GM10248 (cell line): ENCODE results near the gene TNRC18.
"Not testable (repeated sequence)": the region's sequence is repeated elsewhere in the genome, so short reads cannot be mapped to it uniquely, and the experiment has no call there.

Source experiments
- CTCF ChIA-PET: fragments of 300-600 bp; sonication (Branson Sonifier 250); formaldehyde crosslinking; extraction: SDS; loops from one replicate; lab custom pipeline; 2021; ENCODE audit warnings: antibody characterized with exemption; lab: Yijun Ruan, JAX
- POLR2A ChIA-PET: fragments of 350-650 bp; sonication (Branson Sonifier 250); formaldehyde crosslinking; extraction: SDS; loops from one replicate; lab custom pipeline; 2020; ENCODE audit warnings: antibody characterized with exemption; lab: Yijun Ruan, JAX
- DNase-seq: peaks from one replicate; pipeline ENCODE4 v3.0.0; 2012; ENCODE audit errors: extremely low spot score
- CTCF ChIP-seq: IDR thresholded peaks from 2 replicates; pipeline ENCODE4 v1.5.1; 2012; ENCODE audit warnings: mild to moderate bottlenecking, low read depth; ENCODE audit errors: extremely low read depth, missing control alignments, control extremely low read depth

TNRC18 gene

DNA sequence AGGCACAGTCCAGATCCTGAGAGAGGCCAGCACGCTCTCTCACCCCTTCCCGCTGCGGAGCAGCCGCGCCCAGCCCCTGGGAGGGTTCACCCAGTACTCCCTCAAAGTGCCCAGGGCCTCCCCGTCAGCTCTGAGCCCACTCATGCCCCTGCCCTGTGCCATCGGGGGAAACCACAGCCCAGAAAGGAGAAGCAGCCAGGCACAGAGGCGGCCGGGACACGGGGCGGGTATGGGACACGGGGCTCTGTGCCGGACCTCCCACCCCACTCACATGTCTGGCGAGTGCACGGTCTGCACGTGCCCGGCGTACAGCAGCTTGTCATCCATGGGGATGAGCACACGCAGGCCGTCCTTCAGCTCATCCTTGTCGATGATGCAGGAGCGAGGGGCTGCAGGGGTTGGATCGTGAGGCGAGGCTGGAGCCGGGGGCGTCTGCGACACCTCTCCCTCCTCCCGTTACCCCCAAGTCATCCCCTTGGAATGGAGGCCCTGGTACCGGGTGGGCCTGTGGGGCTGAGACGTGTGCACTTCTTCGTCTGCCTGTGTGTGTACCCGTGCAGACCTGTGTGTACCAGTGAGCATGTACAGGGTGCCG, 102.7 kb downstream of the TNRC18 start:
- ChIA-PET POLR2A (no interaction called here), CTCF (no interaction called here)
- no peak for TF ChIP-seq CTCF
- DNase-seq, result no peak

DNA sequence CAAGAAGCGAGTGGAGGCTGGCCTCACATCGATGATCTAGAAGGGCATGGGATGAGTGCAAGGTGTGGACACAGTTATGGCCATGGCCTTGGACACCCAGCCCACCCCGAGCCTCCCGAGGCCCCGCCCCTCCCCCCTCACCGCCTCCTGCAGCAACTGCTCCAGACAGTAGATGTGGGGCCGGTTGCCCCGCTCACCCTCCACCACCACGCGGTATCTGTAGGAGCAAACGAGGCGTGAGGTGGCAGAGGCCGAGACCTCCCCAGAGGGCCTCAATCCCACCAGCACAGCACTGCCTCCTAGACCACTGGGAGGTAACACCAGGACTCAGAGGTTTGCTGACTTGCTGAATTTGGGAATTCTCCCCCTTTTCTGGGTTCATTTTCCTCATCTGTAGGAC, 103.2 kb downstream of the TNRC18 start:
- DNase-seq, result no peak
- no peak for TF ChIP-seq CTCF
- POLR2A ChIA-PET, result no interaction called here

GRCh38 chr7:5318613-5319012, 105.0 kb downstream of the TNRC18 start:
- DNase-seq, CTCF ChIA-PET, POLR2A ChIA-PET: not testable (repeated sequence)

More for the DNA sequence above, 103.2 kb downstream of the TNRC18 start:
- CTCF ChIA-PET, result no interaction called here

DNA sequence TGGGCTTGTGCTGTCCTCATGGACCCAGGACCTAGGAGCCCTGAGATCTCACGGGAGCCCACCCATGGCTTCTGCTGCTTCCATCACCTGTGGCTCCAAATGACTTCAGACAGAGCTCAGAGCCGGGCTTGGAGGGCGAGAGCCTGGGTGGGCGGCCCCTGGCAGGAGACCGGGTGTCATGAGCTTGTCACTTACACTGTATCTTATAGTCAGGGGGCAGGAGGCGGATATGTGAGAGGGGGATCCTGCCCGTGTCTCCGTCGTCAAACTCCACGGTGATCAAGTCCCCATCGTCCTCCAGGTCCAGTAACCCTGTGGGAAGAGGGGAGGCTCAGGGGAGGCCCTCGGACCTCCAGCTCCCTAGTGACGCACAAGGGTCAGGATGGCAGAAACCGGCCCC, 107.9 kb downstream of the TNRC18 start:
- DNase-seq, result no peak
- ChIA-PET CTCF (no interaction called here), POLR2A (no interaction called here)
- no peak for TF ChIP-seq CTCF

DNA sequence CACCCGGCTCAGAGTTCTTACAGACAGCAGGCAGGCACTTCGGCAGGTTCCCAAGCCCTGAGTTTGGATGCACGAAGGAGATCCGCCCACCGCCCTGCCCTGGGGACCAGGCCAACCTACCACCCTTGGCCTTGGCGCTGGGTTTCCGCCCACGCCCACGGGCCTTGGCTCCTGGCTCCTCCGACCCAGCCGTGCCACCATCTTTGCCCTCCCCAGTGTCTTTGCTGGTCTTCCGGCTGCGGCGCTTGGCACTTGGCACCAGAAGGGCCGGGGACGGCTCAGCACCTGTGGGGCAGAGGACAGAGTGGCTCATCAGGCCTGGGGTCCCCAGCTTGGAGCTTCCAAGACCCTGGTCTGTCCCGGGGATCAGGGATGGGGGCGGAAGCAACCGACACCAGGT, 108.8 kb downstream of the TNRC18 start:
- ChIA-PET POLR2A (no interaction called here), CTCF (no interaction called here)
- DNase-seq, result no peak
- TF ChIP-seq CTCF, result no peak

DNA sequence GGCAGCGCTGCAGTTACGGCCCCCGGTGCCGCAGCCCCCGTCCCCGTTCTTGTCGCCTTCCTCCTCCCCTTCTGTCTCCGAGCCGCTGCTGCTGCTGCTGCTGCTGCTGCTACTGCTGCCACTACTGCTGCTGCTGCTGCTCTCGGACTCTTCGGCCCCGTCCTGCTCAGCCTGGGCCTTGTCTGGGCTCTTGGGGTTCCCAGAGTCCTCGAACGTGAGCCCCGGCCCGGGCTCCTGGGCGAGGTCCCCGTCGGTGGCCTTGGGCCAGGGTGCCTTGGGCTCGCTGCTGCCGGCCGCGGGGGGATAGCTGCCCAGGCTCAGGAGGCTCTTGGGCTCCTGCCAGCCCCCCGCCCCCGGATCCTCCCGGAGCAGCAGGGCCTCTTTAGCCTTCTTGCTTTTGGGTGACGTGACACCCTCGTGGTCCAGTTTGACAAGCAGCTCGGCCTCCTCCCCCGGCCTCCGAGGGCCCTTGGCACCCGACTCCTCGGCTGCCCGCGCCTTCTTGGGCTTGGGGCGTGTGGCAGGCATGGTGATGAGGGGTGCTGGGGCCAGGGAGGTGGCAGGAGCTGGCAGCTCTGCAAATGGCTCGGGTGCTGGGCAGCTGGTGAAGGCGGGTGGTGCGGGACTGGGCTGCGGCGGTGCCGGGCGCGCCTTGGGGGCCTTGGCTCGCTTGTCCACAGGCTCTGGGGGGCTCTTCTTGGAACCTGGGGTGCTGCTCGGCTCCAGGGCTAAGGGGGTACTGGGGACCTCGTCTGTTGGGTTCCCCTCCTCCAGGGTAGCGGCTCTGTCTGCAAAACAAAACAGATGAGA, 110.4 kb downstream of the TNRC18 start:
- CTCF ChIA-PET, POLR2A ChIA-PET: not testable (repeated sequence)

GRCh38 chr7:5312276-5313070, 111.2 kb downstream of the TNRC18 start:
- CTCF ChIA-PET, POLR2A ChIA-PET, DNase-seq: not testable (repeated sequence)

More for the DNA sequence above, 110.4 kb downstream of the TNRC18 start:
- not testable (repeated sequence) for DNase-seq
